IMR-90 (cell line): ENCODE data around the gene SLAMF7. TPM values are rescaled to one million over a fixed set of nuclear protein-coding genes. Genes with fewer than 3 reads are reported as not detected.

Source experiments
- ATAC-seq: fragments of 200-7000 bp; cut with Tn5 transposase; 2 replicates; pipeline ENCODE4 v1.9.1; 2020; ENCODE audit warnings: low read depth, mild to moderate bottlenecking, moderate library complexity
- BruUV-seq: library from RNA; stranded (reverse); fragments of 400-500 nt; replicated peaks from 2 replicates; lab custom pipeline; 2021; lab: Mats Ljungman, UMichigan
- CTCF ChIA-PET: fragments of 300-600 bp; formaldehyde crosslinking; extraction: SDS; loops from one replicate; lab custom pipeline; 2021; ENCODE audit warnings: antibody characterized with exemption; lab: Yijun Ruan, JAX
- POLR2A ChIA-PET: fragments of 300-600 bp; sonication (Branson Sonifier 250); formaldehyde crosslinking; loops from one replicate; lab custom pipeline; 2022; ENCODE audit warnings: antibody characterized with exemption; ENCODE audit not compliant: unreplicated experiment; lab: Charles Lee
- DNase-seq: peaks from one replicate; pipeline ENCODE4 v3.0.0; 2013
- H2AFZ ChIP-seq: replicated peaks from 2 replicates; pipeline ENCODE3; 2013; ENCODE audit warnings: low read length, mild to moderate bottlenecking; ENCODE audit not compliant: poor library complexity
- H2AK5ac ChIP-seq: 2 replicates; pipeline ENCODE4 v1.6.1; 2013; ENCODE audit warnings: low read depth, low read length, inconsistent platforms
- H2AK9ac ChIP-seq: replicated peaks from 2 replicates; pipeline ENCODE3; 2013; ENCODE audit warnings: mild to moderate bottlenecking, low read depth, low read length, moderate library complexity; ENCODE audit not compliant: poor library complexity
- H2BK120ac ChIP-seq: 2 replicates; pipeline ENCODE4 v1.6.1; 2013; ENCODE audit warnings: low read depth, low read length, inconsistent platforms
- H2BK15ac ChIP-seq: 3 replicates; pipeline ENCODE4 v1.6.1; 2013; ENCODE audit warnings: low read depth, low read length, inconsistent platforms
- H2BK20ac ChIP-seq: 2 replicates; pipeline ENCODE4 v1.6.1; 2013; ENCODE audit warnings: low read depth, mild to moderate bottlenecking, inconsistent platforms, low read length, moderate library complexity
- H2BK5ac ChIP-seq: 2 replicates; pipeline ENCODE4 v1.6.1; 2013; ENCODE audit warnings: mild to moderate bottlenecking, low read depth, low read length, inconsistent platforms; ENCODE audit not compliant: poor library complexity, severe bottlenecking
- H3K14ac ChIP-seq: replicated peaks from 2 replicates; pipeline ENCODE4 v1.6.1; 2013; ENCODE audit warnings: low read depth, low read length, inconsistent platforms
- H3K18ac ChIP-seq: 2 replicates; pipeline ENCODE4 v1.6.1; 2013; ENCODE audit warnings: low read depth, low read length, control low read depth
- H3K23ac ChIP-seq: 2 replicates; pipeline ENCODE4 v1.6.1; 2013; ENCODE audit warnings: low read depth, low read length, inconsistent platforms
- H3K27ac ChIP-seq: 2 replicates; pipeline ENCODE4 v1.5.1; 2013; ENCODE audit warnings: mild to moderate bottlenecking, control low read depth, low read length; ENCODE audit not compliant: insufficient read depth
- H3K27me3 ChIP-seq: 2 replicates; pipeline ENCODE4 v1.6.1; 2013; ENCODE audit warnings: low read length; ENCODE audit not compliant: control insufficient read depth, insufficient read depth
- H3K36me3 ChIP-seq: 2 replicates; pipeline ENCODE4 v1.6.1; 2013; ENCODE audit warnings: low read length, mixed read lengths; ENCODE audit not compliant: control insufficient read depth, insufficient read depth
- H3K4ac ChIP-seq: 2 replicates; pipeline ENCODE4 v1.6.1; 2013; ENCODE audit warnings: low read depth, low read length, inconsistent platforms
- H3K4me1 ChIP-seq: 2 replicates; pipeline ENCODE4 v1.6.1; 2013; ENCODE audit warnings: low read length, mixed read lengths; ENCODE audit not compliant: control insufficient read depth, insufficient read depth
- H3K4me2 ChIP-seq: 2 replicates; pipeline ENCODE4 v1.6.1; 2013; ENCODE audit warnings: low read depth, mild to moderate bottlenecking, control low read depth, low read length, moderate library complexity
- H3K4me3 ChIP-seq: 2 replicates; pipeline ENCODE4 v1.5.1; 2013; ENCODE audit warnings: low read depth, mild to moderate bottlenecking, control low read depth, low read length, moderate library complexity; ENCODE audit not compliant: insufficient read depth
- H3K56ac ChIP-seq: 2 replicates; pipeline ENCODE4 v1.6.1; 2013; ENCODE audit warnings: low read length, inconsistent platforms; ENCODE audit not compliant: insufficient read depth; ENCODE audit errors: extremely low read depth
- H3K79me1 ChIP-seq, 2 experiments: 2 replicates each; pipeline ENCODE4 v1.6.1; 2013; ENCODE audit warnings: low read length in 2 of 2, inconsistent platforms in 1 of 2, low read depth in 1 of 2
- H3K9ac ChIP-seq: 2 replicates; pipeline ENCODE4 v1.6.1; 2013; ENCODE audit warnings: low read depth, low read length, control low read depth
- H3K9me1 ChIP-seq: 2 replicates; pipeline ENCODE4 v1.6.1; 2013; ENCODE audit warnings: low read length, inconsistent platforms; ENCODE audit not compliant: insufficient read depth
- H3K9me3 ChIP-seq: 2 replicates; pipeline ENCODE4 v1.6.1; 2013; ENCODE audit warnings: low read length; ENCODE audit not compliant: control insufficient read depth, insufficient read depth
- H4K20me1 ChIP-seq: 2 replicates; pipeline ENCODE4 v1.6.1; 2013; ENCODE audit warnings: low read length, inconsistent platforms; ENCODE audit not compliant: insufficient read depth
- H4K5ac ChIP-seq: 2 replicates; pipeline ENCODE4 v1.6.1; 2013; ENCODE audit warnings: mild to moderate bottlenecking, low read depth, low read length, control low read depth
- H4K8ac ChIP-seq, 2 experiments: 2 replicates each; pipeline ENCODE4 v1.6.1; 2013; ENCODE audit warnings: low read depth in 2 of 2, low read length in 2 of 2, control low read depth in 1 of 2, inconsistent platforms in 1 of 2
- H4K91ac ChIP-seq: 2 replicates; pipeline ENCODE4 v1.6.1; 2013; ENCODE audit warnings: low read depth, low read length, inconsistent platforms; ENCODE audit not compliant: insufficient read depth
- BHLHE40 ChIP-seq: fragments of 150-350 bp; IDR thresholded peaks from 2 replicates; pipeline ENCODE4 v1.6.1; 2016; ENCODE audit warnings: mild to moderate bottlenecking, low read depth, low read length
- CEBPB ChIP-seq: IDR thresholded peaks from 2 replicates; pipeline ENCODE4 v1.6.1; 2012; ENCODE audit warnings: low read depth, low read length, improper control_type of control experiment
- CHD1 ChIP-seq: IDR thresholded peaks from 2 replicates; pipeline ENCODE4 v1.6.1; 2012; ENCODE audit warnings: low read depth, low read length, improper control_type of control experiment
- FOS ChIP-seq: fragments of 150-350 bp; IDR thresholded peaks from 2 replicates; pipeline ENCODE4 v1.6.1; 2016; ENCODE audit warnings: low read depth, low read length
- MAFK ChIP-seq: IDR thresholded peaks from 2 replicates; pipeline ENCODE4 v1.6.1; 2012; ENCODE audit warnings: low read depth, low read length, improper control_type of control experiment
- NFE2L2 ChIP-seq: fragments of 150-350 bp; IDR thresholded peaks from 2 replicates; pipeline ENCODE4 v1.6.1; 2016; ENCODE audit warnings: low read depth, mild to moderate bottlenecking, low read length
- SMC3 ChIP-seq: fragments of 150-350 bp; IDR thresholded peaks from 2 replicates; pipeline ENCODE4 v1.6.1; 2016; ENCODE audit warnings: low read depth, mild to moderate bottlenecking, antibody characterized with exemption, low read length, moderate library complexity
- USF2 ChIP-seq: fragments of 150-350 bp; IDR thresholded peaks from 2 replicates; pipeline ENCODE4 v1.6.1; 2017; ENCODE audit warnings: mild to moderate bottlenecking, antibody characterized with exemption, low read length, low read depth
- WGBS, 2 experiments: methylation state at CpG; one replicate each; pipeline versions ENCODE4 v1.1.5 to v1.1.7; 2013; ENCODE audit warnings: missing lambda C conversion rate in 2 of 2; ENCODE audit not compliant: insufficient read length in 1 of 2; ENCODE audit errors: extremely low coverage in 2 of 2; 5-methylcytosine and 5-hydroxymethylcytosine counted together
- dilution Hi-C: fragments of 300-500 bp; cut with HindIII; formaldehyde crosslinking; loops from one replicate; pipeline ENCODE4 v1.14.3; 2018; ENCODE audit warnings: low sequenced_read_pairs; ENCODE audit not compliant: unreplicated experiment
- in situ Hi-C: fragments of 300-500 bp; cut with MboI; formaldehyde crosslinking; loops from 3 replicates; pipeline ENCODE4 v1.14.3; 2019; ENCODE audit warnings: low sequenced_read_pairs, inconsistent platforms, mixed read lengths
- intact Hi-C: fragments of 100-400 bp; cut with micrococcal nuclease; formaldehyde crosslinking; loops from 2 replicates; pipeline ENCODE4 v1.10.0; 2022
- polyA plus RNA-seq, 3 experiments: library from polyadenylated mRNA; depleted of rRNA; stranded (reverse); fragments of >200 nt; gene quantifications; 2 replicates each; pipeline ENCODE4 v1.2.3, GENCODE V29; 2012; ENCODE audit warnings: low replicate concordance in 1 of 3
- total RNA-seq: library from RNA; depleted of rRNA; stranded (reverse); fragments of >200 nt; gene quantifications from 2 replicates; pipeline ENCODE4 v1.2.3, GENCODE V29; 2012

SLAMF7 gene
- total and polyA plus RNA-seq, 2 of the 4 experiments (the other 2 are of a cell fraction): not detected

- BruUV-seq: no TSS peak
- Histone ChIP-seq H2AK5ac (no peak overlapping the region), H3K56ac (no peak overlapping the region), H3K4me2 (no peak overlapping the region), H3K14ac (no peak overlapping the region), H2AK9ac (no peak overlapping the region), H4K5ac (no peak overlapping the region), H3K4me1 (no peaks in the 10 kb centered on the region), H3K27ac (no peak overlapping the region), H2AFZ (no peak overlapping the region), H3K9me3 (no peaks in the 10 kb centered on the region), H4K91ac (no peak overlapping the region), H2BK15ac (no peak overlapping the region), H4K20me1 (no peaks in the 10 kb centered on the region), H2BK120ac (no peak overlapping the region), H3K27me3 (no peaks in the 10 kb centered on the region; the same call in 1 of the 2 replicates), H3K79me1 (no peaks in the 10 kb centered on the region), H3K9ac (no peak overlapping the region), H3K18ac (no peak overlapping the region), H2BK5ac (no peak overlapping the region), H3K4me3 (no peak overlapping the region), H3K4ac (no peak overlapping the region), H3K9me1 (no peaks in the 10 kb centered on the region), H3K23ac (no peak overlapping the region), H2BK20ac (no peak overlapping the region), H4K8ac (no peak overlapping the region), H3K36me3 (no peaks in the 10 kb centered on the region)
- TF ChIP-seq BHLHE40 (no peak), USF2 (no peak), SMC3 (no peak), CHD1 (no peak), CEBPB (no peak), MAFK (no peak), FOS (no peak), NFE2L2 (no peak)
- ChIA-PET CTCF (interaction anchor here (1.0 kb wide), 1 partner anchor 18 kb away, joined by 3 read pairs; no protein-coding TSS in a partner anchor), POLR2A (no interaction called here)
- dilution Hi-C loops (no loop called here), in situ Hi-C loops (no loop called here), intact Hi-C loops (no loop called here)
- DNase-seq (no peak), ATAC-seq (no peak)
- WGBS, 2 experiments: no CpG with 5 or more reads among the region's 1 CpG
Measured at GRCh38 chr1:160745551-160745950, 6.5 kb downstream of the SLAMF7 start.
